ENCODE results near the gene PHACTR1. TPM values are rescaled to one million over a fixed set of nuclear protein-coding genes. Genes with fewer than 3 reads are reported as not detected.

PHACTR1 gene
- total and polyA plus RNA-seq, 4 donors = 0.31 to 1.5 (median 0.79) TPM

DNA sequence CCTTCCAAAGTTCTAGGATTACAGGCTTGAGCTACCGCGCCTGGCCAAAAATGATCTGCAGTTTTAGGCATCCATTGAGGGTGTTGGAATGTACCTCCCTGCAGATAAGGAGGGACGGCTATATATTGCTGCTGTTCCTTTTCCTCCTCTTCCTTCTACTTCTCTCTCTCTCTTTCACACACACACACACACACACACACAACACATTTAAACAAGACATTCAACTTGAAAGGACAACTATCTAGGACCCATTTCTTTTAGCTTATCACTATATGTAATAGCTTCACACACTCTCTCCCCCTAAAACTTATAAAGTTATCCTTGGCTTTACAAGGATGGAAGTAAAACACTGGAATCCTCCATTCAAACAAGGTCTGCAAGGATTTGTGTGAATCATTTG lies 260.6 kb downstream of the PHACTR1 start:
- Histone ChIP-seq H3K36me3 (ENCODE audit: control insufficient read depth in 4 of 4, insufficient read depth in 3 of 4, low read depth in 1 of 4, low read length in 3 of 4) (peaks cover 0 to 2% (median 0%) of the 10 kb centered on the region in 4 donors), H3K4me3 (ENCODE audit: low read depth in 1 of 3, low read length in 3 of 3) (no peak overlapping the region), H3K4me1 (ENCODE audit: control insufficient read depth in 4 of 4, insufficient read depth in 4 of 4, low read length in 3 of 4) (no peaks in the 10 kb centered on the region), H3K9me3 (ENCODE audit: control insufficient read depth in 4 of 4, low read length in 3 of 4) (peaks cover 0 to 7% (median 0%) of the 10 kb centered on the region in 4 donors), H3K27ac (ENCODE audit: low read depth in 1 of 2, low read length in 2 of 2) (no peak overlapping the region), H3K27me3 (ENCODE audit: control insufficient read depth in 4 of 4, insufficient read depth in 4 of 4, low read length in 3 of 4) (no peaks in the 10 kb centered on the region), H3K9ac (ENCODE audit: low read depth in 1 of 2, low read length in 2 of 2) (no peak overlapping the region)
- 88% methylated on average over 3 of the region's 3 CpGs for WGBS
- no peak for DNase-seq (ENCODE audit: low spot score)
- TF ChIP-seq JUND (IDR thresholded peaks at IDR 0.05) = no peak

- H3K9ac ChIP-seq (ENCODE audit: low read depth in 1 of 2, low read length in 2 of 2) = no peak overlapping the region
- H3K4me3 ChIP-seq (ENCODE audit: low read depth in 1 of 3, low read length in 3 of 3) = no peak overlapping the region
- no peaks in the 10 kb centered on the region for H3K4me1 ChIP-seq (ENCODE audit: control insufficient read depth in 4 of 4, insufficient read depth in 4 of 4, low read length in 3 of 4)
- no peak for DNase-seq (ENCODE audit: low spot score)
- 85% methylated on average over 4 of the region's 4 CpGs for WGBS
- H3K36me3 ChIP-seq (ENCODE audit: control insufficient read depth in 4 of 4, insufficient read depth in 3 of 4, low read depth in 1 of 4, low read length in 3 of 4) = peaks cover 0 to 2% (median 0%) of the 10 kb centered on the region in 4 donors
- no peaks in the 10 kb centered on the region for H3K27me3 ChIP-seq (ENCODE audit: control insufficient read depth in 4 of 4, insufficient read depth in 4 of 4, low read length in 3 of 4)
- H3K27ac ChIP-seq (ENCODE audit: low read depth in 1 of 2, low read length in 2 of 2) = no peak overlapping the region
- TF ChIP-seq REST (IDR thresholded peaks at IDR 0.05) = no peak
- no peak for TF ChIP-seq HNF4A (conservative IDR thresholded peaks at IDR 0.05)
- TF ChIP-seq JUND (IDR thresholded peaks at IDR 0.05) = no peak
- TF ChIP-seq GABPA (IDR thresholded peaks at IDR 0.05 in 1 of 2, conservative IDR thresholded peaks at IDR 0.05 in 1 of 2) = no peak
- TF ChIP-seq FOXA2 (IDR thresholded peaks at IDR 0.05) = no peak
- no peak for TF ChIP-seq TAF1 (conservative IDR thresholded peaks at IDR 0.05)
- TF ChIP-seq YY1 (IDR thresholded peaks at IDR 0.05) = no peak
- no peak for TF ChIP-seq ATF3 (IDR thresholded peaks at IDR 0.05)
- no peak for TF ChIP-seq SP1 (IDR thresholded peaks at IDR 0.05)
- TF ChIP-seq NR2F2 (IDR thresholded peaks at IDR 0.05) = no peak
- TF ChIP-seq RAD21 (IDR thresholded peaks at IDR 0.05) = no peak
- TF ChIP-seq RXRA (IDR thresholded peaks at IDR 0.05) = no peak
- no peak for TF ChIP-seq HNF4G (IDR thresholded peaks at IDR 0.05)
- TF ChIP-seq, protein P1, sequence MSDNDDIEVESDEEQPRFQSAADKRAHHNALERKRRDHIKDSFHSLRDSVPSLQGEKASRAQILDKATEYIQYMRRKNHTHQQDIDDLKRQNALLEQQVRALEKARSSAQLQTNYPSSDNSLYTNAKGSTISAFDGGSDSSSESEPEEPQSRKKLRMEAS (IDR thresholded peaks at IDR 0.05) = no peak
- TF ChIP-seq EGR1 (IDR thresholded peaks at IDR 0.05; ENCODE audit: low read depth in 2 of 2) = no peak
- no peak for TF ChIP-seq ZBTB33 (IDR thresholded peaks at IDR 0.05)
- no peak for TF ChIP-seq CTCF (IDR thresholded peaks at IDR 0.05; ENCODE audit: low read depth, low read length, missing input control)
- TF ChIP-seq FOXA1 (IDR thresholded peaks at IDR 0.05) = no peak
- H3K9me3 ChIP-seq (ENCODE audit: control insufficient read depth in 4 of 4, low read length in 3 of 4) = peaks cover 0 to 8% (median 0%) of the 10 kb centered on the region in 4 donors
Observed at GRCh38 chr6:12977806-12978205, 261.2 kb downstream of the PHACTR1 start.

All from liver (tissue), 9 donors.